Peyer's patch (tissue), 4 donors: ENCODE results near the gene FOXO1.

Source experiments
- CTCF ChIP-seq, 6 experiments: fragments of 450-650 bp in 4 of 6; fragments of 200-600 bp in 2 of 6; sonication (generic) in 1 of 6; IDR thresholded peaks; one replicate each; pipeline ENCODE4 v1.5.1; 2017 to 2019; ENCODE audit warnings: antibody characterized with exemption in 6 of 6, mild to moderate bottlenecking in 3 of 6, moderate library complexity in 1 of 6
- POLR2A ChIP-seq, 2 donors: fragments of 450-650 bp; IDR thresholded peaks; one replicate each; pipeline ENCODE4 v1.5.1; 2017; ENCODE audit warnings: antibody characterized with exemption in 2 of 2, mild to moderate bottlenecking in 2 of 2, moderate library complexity in 2 of 2

- TF ChIP-seq CTCF (IDR thresholded peaks at IDR 0.05) (no peak), POLR2A (IDR thresholded peaks at IDR 0.05) (no peak)
These were observed 67.3 kb downstream of the FOXO1 start for GRCh38 chr13:40599124-40599523.
